ENCODE results near the gene CENPV. TPM values are rescaled to one million over a fixed set of nuclear protein-coding genes. Genes with fewer than 3 reads are reported as not detected.

Gene CENPV
- total RNA-seq, 1 experiment from 2014 or later = 64.6 TPM

DNA sequence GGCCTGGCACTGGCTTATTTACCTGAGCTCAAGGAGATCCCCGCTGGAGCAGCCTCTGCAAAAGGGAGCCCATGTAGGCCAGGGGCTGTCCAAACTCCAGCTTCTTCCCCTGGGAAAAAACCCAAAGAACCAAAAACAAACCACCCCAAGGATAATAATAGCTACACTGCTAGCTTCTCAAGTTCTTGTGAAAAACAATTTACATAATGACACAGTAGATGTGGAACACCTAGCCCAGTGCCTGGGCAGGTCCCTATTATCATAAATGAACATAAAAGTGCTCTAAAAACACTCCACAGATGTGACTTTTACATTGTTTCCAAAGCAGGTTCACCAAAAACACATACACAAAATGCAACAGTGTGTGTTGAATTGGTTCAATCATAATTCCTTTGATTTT lies 27.3 kb downstream of the CENPV start:
- no peak for DNase-seq (ENCODE audit: low read depth, low spot score)
- BruUV-seq (replicated peaks) = no TSS peak
- ChIA-PET POLR2A (no interaction called here), CTCF (no interaction called here)
- Histone ChIP-seq H3K27me3 (ENCODE audit: control insufficient read depth, insufficient read depth, low read length) (no peaks in the 10 kb centered on the region), H3K9me3 (ENCODE audit: control insufficient read depth, insufficient read depth, low read depth, low read length) (no peaks in the 10 kb centered on the region), H3K27ac (ENCODE audit: low read length) (no peak overlapping the region), H3K4me1 (ENCODE audit: control insufficient read depth, insufficient read depth, low read length) (peaks cover 20% of the 10 kb centered on the region), H3K4me3 (ENCODE audit: low read depth in 2 of 2, low read length in 2 of 2) (no peak overlapping the region), H3K36me3 (ENCODE audit: control insufficient read depth, insufficient read depth, low read length) (no peaks in the 10 kb centered on the region)
- TF ChIP-seq TCF7L2 (IDR thresholded peaks at IDR 0.05; ENCODE audit: low read depth, low read length) (no peak), SIN3A (IDR thresholded peaks at IDR 0.05; ENCODE audit: borderline replicate concordance, insufficient read depth, low read depth, low read length) (no peak), POLR2AphosphoS5 (IDR thresholded peaks at IDR 0.05; ENCODE audit: low read depth, low read length) (no peak)
- TF ChIP-seq, protein P1, sequence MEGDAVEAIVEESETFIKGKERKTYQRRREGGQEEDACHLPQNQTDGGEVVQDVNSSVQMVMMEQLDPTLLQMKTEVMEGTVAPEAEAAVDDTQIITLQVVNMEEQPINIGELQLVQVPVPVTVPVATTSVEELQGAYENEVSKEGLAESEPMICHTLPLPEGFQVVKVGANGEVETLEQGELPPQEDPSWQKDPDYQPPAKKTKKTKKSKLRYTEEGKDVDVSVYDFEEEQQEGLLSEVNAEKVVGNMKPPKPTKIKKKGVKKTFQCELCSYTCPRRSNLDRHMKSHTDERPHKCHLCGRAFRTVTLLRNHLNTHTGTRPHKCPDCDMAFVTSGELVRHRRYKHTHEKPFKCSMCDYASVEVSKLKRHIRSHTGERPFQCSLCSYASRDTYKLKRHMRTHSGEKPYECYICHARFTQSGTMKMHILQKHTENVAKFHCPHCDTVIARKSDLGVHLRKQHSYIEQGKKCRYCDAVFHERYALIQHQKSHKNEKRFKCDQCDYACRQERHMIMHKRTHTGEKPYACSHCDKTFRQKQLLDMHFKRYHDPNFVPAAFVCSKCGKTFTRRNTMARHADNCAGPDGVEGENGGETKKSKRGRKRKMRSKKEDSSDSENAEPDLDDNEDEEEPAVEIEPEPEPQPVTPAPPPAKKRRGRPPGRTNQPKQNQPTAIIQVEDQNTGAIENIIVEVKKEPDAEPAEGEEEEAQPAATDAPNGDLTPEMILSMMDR (IDR thresholded peaks at IDR 0.05) = no peak
- TF ChIP-seq, protein P2, sequence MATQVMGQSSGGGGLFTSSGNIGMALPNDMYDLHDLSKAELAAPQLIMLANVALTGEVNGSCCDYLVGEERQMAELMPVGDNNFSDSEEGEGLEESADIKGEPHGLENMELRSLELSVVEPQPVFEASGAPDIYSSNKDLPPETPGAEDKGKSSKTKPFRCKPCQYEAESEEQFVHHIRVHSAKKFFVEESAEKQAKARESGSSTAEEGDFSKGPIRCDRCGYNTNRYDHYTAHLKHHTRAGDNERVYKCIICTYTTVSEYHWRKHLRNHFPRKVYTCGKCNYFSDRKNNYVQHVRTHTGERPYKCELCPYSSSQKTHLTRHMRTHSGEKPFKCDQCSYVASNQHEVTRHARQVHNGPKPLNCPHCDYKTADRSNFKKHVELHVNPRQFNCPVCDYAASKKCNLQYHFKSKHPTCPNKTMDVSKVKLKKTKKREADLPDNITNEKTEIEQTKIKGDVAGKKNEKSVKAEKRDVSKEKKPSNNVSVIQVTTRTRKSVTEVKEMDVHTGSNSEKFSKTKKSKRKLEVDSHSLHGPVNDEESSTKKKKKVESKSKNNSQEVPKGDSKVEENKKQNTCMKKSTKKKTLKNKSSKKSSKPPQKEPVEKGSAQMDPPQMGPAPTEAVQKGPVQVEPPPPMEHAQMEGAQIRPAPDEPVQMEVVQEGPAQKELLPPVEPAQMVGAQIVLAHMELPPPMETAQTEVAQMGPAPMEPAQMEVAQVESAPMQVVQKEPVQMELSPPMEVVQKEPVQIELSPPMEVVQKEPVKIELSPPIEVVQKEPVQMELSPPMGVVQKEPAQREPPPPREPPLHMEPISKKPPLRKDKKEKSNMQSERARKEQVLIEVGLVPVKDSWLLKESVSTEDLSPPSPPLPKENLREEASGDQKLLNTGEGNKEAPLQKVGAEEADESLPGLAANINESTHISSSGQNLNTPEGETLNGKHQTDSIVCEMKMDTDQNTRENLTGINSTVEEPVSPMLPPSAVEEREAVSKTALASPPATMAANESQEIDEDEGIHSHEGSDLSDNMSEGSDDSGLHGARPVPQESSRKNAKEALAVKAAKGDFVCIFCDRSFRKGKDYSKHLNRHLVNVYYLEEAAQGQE (IDR thresholded peaks at IDR 0.05; ENCODE audit: insufficient read depth in 1 of 2, low read depth in 2 of 2, low read length in 1 of 2) = no peak
- intact Hi-C loops (cut with micrococcal nuclease; ENCODE audit: unreplicated experiment) (no loop called here), in situ Hi-C loops (cut with HindIII; ENCODE audit: low pct_unique_long_range_greater_than_20kb, low sequenced_read_pairs) (no loop called here)
- no peak for ATAC-seq

DNA sequence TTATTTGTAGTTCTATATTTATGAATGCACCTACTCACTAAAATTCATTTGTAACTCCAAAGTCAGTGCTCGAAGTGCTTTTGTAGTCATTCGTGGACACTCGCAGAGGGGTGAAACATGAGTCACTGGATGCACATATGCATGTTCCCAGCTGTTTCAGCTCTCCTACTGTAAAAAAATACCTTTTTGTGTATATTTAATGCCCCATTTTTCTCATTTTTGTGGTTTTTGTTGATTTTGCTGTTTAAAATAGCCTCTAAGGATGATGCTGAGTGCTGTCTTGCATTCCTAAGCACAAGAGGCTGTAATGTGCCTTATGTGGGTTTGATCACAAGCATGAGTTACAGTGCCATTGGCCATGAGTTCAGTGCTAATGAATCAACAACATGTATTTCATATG lies 30.6 kb downstream of the CENPV start:
- no peak for DNase-seq (ENCODE audit: low read depth, low spot score)
- in situ Hi-C loops (cut with HindIII; ENCODE audit: low pct_unique_long_range_greater_than_20kb, low sequenced_read_pairs) = no loop called here
- BruUV-seq (replicated peaks) = no TSS peak
- no peaks in the 10 kb centered on the region for H3K9me3 ChIP-seq (ENCODE audit: control insufficient read depth, insufficient read depth, low read depth, low read length)
- no peak overlapping the region for H3K27ac ChIP-seq (ENCODE audit: low read length)
- no peaks in the 10 kb centered on the region for H3K36me3 ChIP-seq (ENCODE audit: control insufficient read depth, insufficient read depth, low read length)
- no peak for ATAC-seq
- H3K4me1 ChIP-seq (ENCODE audit: control insufficient read depth, insufficient read depth, low read length) = no peaks in the 10 kb centered on the region
- intact Hi-C loops (cut with micrococcal nuclease; ENCODE audit: unreplicated experiment) = no loop called here
- TF ChIP-seq, protein P1 (IDR thresholded peaks at IDR 0.05) = no peak
- TF ChIP-seq, protein P2 (IDR thresholded peaks at IDR 0.05; ENCODE audit: insufficient read depth in 1 of 2, low read depth in 2 of 2, low read length in 1 of 2) = no peak
- no peak for TF ChIP-seq TCF7L2 (IDR thresholded peaks at IDR 0.05; ENCODE audit: low read depth, low read length)
- TF ChIP-seq SIN3A (IDR thresholded peaks at IDR 0.05; ENCODE audit: borderline replicate concordance, insufficient read depth, low read depth, low read length) = no peak
- TF ChIP-seq POLR2AphosphoS5 (IDR thresholded peaks at IDR 0.05; ENCODE audit: low read depth, low read length) = no peak
- no peak overlapping the region for H3K4me3 ChIP-seq (ENCODE audit: low read depth in 2 of 2, low read length in 2 of 2)
- POLR2A ChIA-PET = no interaction called here
- no peaks in the 10 kb centered on the region for H3K27me3 ChIP-seq (ENCODE audit: control insufficient read depth, insufficient read depth, low read length)
- CTCF ChIA-PET = no interaction called here

All from Panc1 (cell line).